ENCODE results near the gene CPSF4.

CPSF4 gene

GRCh38 chr7:99398891-99399445 is 39.8 kb upstream of the CPSF4 start:
- POLR2A ChIA-PET = interaction anchor here (1.0 to 1.8 kb wide), 3 partner anchors 8 to 24 kb away, joined by 3 to 10 read pairs (median 6); partner anchors contain the start of genes BUD31 and PDAP1
- Histone ChIP-seq H3K27ac (ENCODE audit: extremely low read depth, low read depth, low read length) (no peak overlapping the region), H3K4me3 (ENCODE audit: low read depth, low read length) (no peak overlapping the region), H3K36me3 (ENCODE audit: control insufficient read depth in 2 of 2, insufficient read depth in 1 of 2, low read length in 2 of 2) (peaks cover 35 to 88% of the 10 kb centered on the region in 2 experiments), H3K9me3 (ENCODE audit: control insufficient read depth, insufficient read depth, low read depth, low read length) (no peaks in the 10 kb centered on the region), H3K4me1 (ENCODE audit: control insufficient read depth, insufficient read depth, low read length) (no peaks in the 10 kb centered on the region)
- TF ChIP-seq ZNF341 (tag by site-specific recombination; IDR thresholded peaks at IDR 0.05; ENCODE audit: low read depth) (peak; percentile 81), ZBTB17 (tag by site-specific recombination; IDR thresholded peaks at IDR 0.05) (peak; percentile 45), GLIS1 (tag by site-specific recombination; IDR thresholded peaks at IDR 0.05) (peak; percentile 41), ZNF692 (tag by site-specific recombination; IDR thresholded peaks at IDR 0.05) (no peak)
- CTCF ChIA-PET = interaction anchor here (0.6 to 0.7 kb wide), 2 partner anchors 11 to 74 kb away, joined by 3 read pairs; no protein-coding TSS in a partner anchor

DNA sequence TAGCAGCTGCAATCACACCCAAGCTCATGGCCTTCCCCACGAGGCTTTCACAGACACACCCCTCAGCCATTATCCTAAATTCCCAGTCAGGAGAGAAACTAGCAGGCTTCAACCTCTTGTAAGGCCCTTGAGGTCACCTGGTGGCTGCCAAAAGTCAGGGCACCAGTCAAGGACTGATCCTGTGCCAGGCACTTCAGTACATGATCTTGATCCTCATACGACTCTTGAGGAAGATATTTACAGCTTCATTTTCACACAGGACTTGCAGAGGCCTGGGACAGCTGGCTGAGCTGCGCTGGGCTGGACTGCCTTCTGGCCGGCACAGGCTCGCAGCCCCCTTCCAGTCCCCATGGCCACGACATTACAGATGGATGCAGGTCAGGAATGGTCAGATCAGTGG is 39.1 kb upstream of the CPSF4 start:
- no peak overlapping the region for H3K4me3 ChIP-seq (ENCODE audit: low read depth, low read length)
- TF ChIP-seq MEIS1 (CRISPR knock-in tag; IDR thresholded peaks at IDR 0.05; ENCODE audit: borderline replicate concordance) (no peak), KLF17 (tag by site-specific recombination; IDR thresholded peaks at IDR 0.05) (no peak), KLF9 (tag by site-specific recombination; IDR thresholded peaks at IDR 0.05; ENCODE audit: low read depth) (0 out of 2 replicates have a peak, but pooled peaks have one; percentile 18), ZBTB8A (tag by site-specific recombination; IDR thresholded peaks at IDR 0.05) (no peak), TRIM28 (IDR thresholded peaks at IDR 0.05; ENCODE audit: borderline replicate concordance, low read length) (no peak)
- H3K27ac ChIP-seq (ENCODE audit: extremely low read depth, low read depth, low read length) = no peak overlapping the region
- ChIA-PET POLR2A (interaction anchor here (1.2 to 1.8 kb wide), 2 partner anchors 9 kb away, joined by 6 to 10 read pairs; partner anchors contain the start of genes BUD31 and PDAP1), CTCF (interaction anchor here (0.5 to 0.7 kb wide), 2 partner anchors 11 to 1404 kb away, joined by 3 read pairs; no protein-coding TSS in a partner anchor)
- no peaks in the 10 kb centered on the region for H3K9me3 ChIP-seq (ENCODE audit: control insufficient read depth, insufficient read depth, low read depth, low read length)
- H3K36me3 ChIP-seq (ENCODE audit: control insufficient read depth in 2 of 2, insufficient read depth in 1 of 2, low read length in 2 of 2) = peaks cover 38 to 88% of the 10 kb centered on the region in 2 experiments
- H3K4me1 ChIP-seq (ENCODE audit: control insufficient read depth, insufficient read depth, low read length) = no peaks in the 10 kb centered on the region

DNA sequence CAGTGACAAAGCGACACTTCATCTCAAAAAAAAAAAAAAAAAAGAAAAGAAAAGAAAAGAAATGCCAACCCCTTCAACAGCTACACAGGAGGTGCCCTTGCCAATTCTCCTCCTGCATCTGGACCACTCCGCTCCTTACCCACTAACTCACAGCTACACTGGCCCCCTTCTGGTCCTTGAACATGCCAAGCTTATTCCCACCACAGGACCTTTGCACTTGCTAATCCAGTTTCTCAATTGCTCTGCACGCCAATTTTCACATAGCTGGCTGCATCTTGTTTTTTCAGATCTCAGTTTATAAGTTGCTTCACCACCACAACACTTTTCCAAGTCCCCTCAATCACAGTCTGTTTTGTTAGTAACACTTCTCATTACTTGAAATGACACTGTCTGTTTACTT is 35.9 kb upstream of the CPSF4 start:
- CTCF ChIA-PET = no interaction called here

More for the DNA sequence above, 35.9 kb upstream of the CPSF4 start:
- Histone ChIP-seq H3K4me1 (ENCODE audit: control insufficient read depth, insufficient read depth, low read length) (peaks cover 2% of the 10 kb centered on the region; the same call in 1 of the 2 replicates), H3K36me3 (ENCODE audit: control insufficient read depth in 2 of 2, insufficient read depth in 1 of 2, low read length in 2 of 2) (peaks cover 26 to 71% of the 10 kb centered on the region in 2 experiments; a peak in 2 of 3 replicates), H3K27ac (ENCODE audit: extremely low read depth, low read depth, low read length) (no peak overlapping the region), H3K9me3 (ENCODE audit: control insufficient read depth, insufficient read depth, low read depth, low read length) (no peaks in the 10 kb centered on the region), H3K4me3 (ENCODE audit: low read depth, low read length) (no peak overlapping the region)
- POLR2A ChIA-PET = interaction anchor here (0.6 to 0.7 kb wide), 2 partner anchors 11 to 13 kb away, joined by 3 to 4 read pairs; no protein-coding TSS in a partner anchor
- TF ChIP-seq ZNF623 (tag by site-specific recombination; IDR thresholded peaks at IDR 0.05) (peak; percentile 99), ZSCAN16 (tag by site-specific recombination; IDR thresholded peaks at IDR 0.05) (no peak), ZNF785 (tag by site-specific recombination; IDR thresholded peaks at IDR 0.05) (no peak), ZNF488 (tag by site-specific recombination; IDR thresholded peaks at IDR 0.05) (no peak), ZNF148 (tag by site-specific recombination; IDR thresholded peaks at IDR 0.05; ENCODE audit: borderline replicate concordance) (no peak)
